ENCODE measurements around the gene DR1.

DNA sequence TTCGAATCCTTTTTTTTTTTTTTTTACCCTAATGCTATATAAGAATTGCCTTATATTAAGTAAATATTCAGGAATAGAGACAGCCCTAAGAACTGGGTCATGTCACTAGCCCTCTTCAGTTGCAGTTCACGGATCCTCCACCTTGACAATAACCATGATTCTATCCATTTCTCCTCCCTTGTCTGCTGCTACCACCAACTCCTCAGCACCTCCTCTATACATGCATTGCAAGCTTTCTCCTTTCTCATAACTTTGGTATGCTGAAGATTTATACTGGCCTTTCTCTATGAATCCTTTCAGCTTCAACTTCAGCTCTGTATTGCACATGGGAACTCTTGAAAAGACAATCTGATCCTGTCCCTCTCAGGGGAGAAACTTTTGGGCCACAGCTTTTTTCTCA, 14.3 kb upstream of the DR1 start:
- TF ChIP-seq CTCF (IDR thresholded peaks at IDR 0.05) (no peak), BHLHE40 (IDR thresholded peaks at IDR 0.05; ENCODE audit: low read depth, low read length) (no peak), POLR2A (IDR thresholded peaks at IDR 0.05; ENCODE audit: low read length) (no peak), SMC3 (IDR thresholded peaks at IDR 0.05) (no peak), RFX5 (IDR thresholded peaks at IDR 0.05) (no peak), RAD21 (conservative IDR thresholded peaks at IDR 0.05 in 1 of 2, IDR thresholded peaks at IDR 0.05 in 1 of 2) (no peak), CEBPB (IDR thresholded peaks at IDR 0.05) (no peak), MAZ (IDR thresholded peaks at IDR 0.05; ENCODE audit: borderline replicate concordance, low read depth, low read length) (no peak), MYC (IDR thresholded peaks at IDR 0.05; ENCODE audit: borderline replicate concordance, low read length) (no peak), PHF8 (IDR thresholded peaks at IDR 0.05; ENCODE audit: borderline replicate concordance, low read depth) (no peak), EP300 (IDR thresholded peaks at IDR 0.05) (no peak)
- TF ChIP-seq, protein P1, sequence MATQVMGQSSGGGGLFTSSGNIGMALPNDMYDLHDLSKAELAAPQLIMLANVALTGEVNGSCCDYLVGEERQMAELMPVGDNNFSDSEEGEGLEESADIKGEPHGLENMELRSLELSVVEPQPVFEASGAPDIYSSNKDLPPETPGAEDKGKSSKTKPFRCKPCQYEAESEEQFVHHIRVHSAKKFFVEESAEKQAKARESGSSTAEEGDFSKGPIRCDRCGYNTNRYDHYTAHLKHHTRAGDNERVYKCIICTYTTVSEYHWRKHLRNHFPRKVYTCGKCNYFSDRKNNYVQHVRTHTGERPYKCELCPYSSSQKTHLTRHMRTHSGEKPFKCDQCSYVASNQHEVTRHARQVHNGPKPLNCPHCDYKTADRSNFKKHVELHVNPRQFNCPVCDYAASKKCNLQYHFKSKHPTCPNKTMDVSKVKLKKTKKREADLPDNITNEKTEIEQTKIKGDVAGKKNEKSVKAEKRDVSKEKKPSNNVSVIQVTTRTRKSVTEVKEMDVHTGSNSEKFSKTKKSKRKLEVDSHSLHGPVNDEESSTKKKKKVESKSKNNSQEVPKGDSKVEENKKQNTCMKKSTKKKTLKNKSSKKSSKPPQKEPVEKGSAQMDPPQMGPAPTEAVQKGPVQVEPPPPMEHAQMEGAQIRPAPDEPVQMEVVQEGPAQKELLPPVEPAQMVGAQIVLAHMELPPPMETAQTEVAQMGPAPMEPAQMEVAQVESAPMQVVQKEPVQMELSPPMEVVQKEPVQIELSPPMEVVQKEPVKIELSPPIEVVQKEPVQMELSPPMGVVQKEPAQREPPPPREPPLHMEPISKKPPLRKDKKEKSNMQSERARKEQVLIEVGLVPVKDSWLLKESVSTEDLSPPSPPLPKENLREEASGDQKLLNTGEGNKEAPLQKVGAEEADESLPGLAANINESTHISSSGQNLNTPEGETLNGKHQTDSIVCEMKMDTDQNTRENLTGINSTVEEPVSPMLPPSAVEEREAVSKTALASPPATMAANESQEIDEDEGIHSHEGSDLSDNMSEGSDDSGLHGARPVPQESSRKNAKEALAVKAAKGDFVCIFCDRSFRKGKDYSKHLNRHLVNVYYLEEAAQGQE (IDR thresholded peaks at IDR 0.05): no peak

Measured in A549 (cell line).